IMR-90 (cell line): ENCODE measurements around the gene EEF2K. TPM values are rescaled to one million over a fixed set of nuclear protein-coding genes. Genes with fewer than 3 reads are reported as not detected.

Experiments used
- ATAC-seq: fragments of 200-7000 bp; cut with Tn5 transposase; 2 replicates; pipeline ENCODE4 v1.9.1; 2020; ENCODE audit warnings: low read depth, mild to moderate bottlenecking, moderate library complexity
- BruUV-seq: library from RNA; stranded (reverse); fragments of 400-500 nt; replicated peaks from 2 replicates; lab custom pipeline; 2021; lab: Mats Ljungman, UMichigan
- CTCF ChIA-PET: fragments of 300-600 bp; formaldehyde crosslinking; extraction: SDS; loops from one replicate; lab custom pipeline; 2021; ENCODE audit warnings: antibody characterized with exemption; lab: Yijun Ruan, JAX
- POLR2A ChIA-PET: fragments of 300-600 bp; sonication (Branson Sonifier 250); formaldehyde crosslinking; loops from one replicate; lab custom pipeline; 2022; ENCODE audit warnings: antibody characterized with exemption; ENCODE audit not compliant: unreplicated experiment; lab: Charles Lee
- DNase-seq: peaks from one replicate; pipeline ENCODE4 v3.0.0; 2013
- H2AFZ ChIP-seq: replicated peaks from 2 replicates; pipeline ENCODE3; 2013; ENCODE audit warnings: low read length, mild to moderate bottlenecking; ENCODE audit not compliant: poor library complexity
- H2AK5ac ChIP-seq: 2 replicates; pipeline ENCODE4 v1.6.1; 2013; ENCODE audit warnings: low read depth, low read length, inconsistent platforms
- H2AK9ac ChIP-seq: replicated peaks from 2 replicates; pipeline ENCODE3; 2013; ENCODE audit warnings: mild to moderate bottlenecking, low read depth, low read length, moderate library complexity; ENCODE audit not compliant: poor library complexity
- H2BK120ac ChIP-seq: 2 replicates; pipeline ENCODE4 v1.6.1; 2013; ENCODE audit warnings: low read depth, low read length, inconsistent platforms
- H2BK15ac ChIP-seq: 3 replicates; pipeline ENCODE4 v1.6.1; 2013; ENCODE audit warnings: low read depth, low read length, inconsistent platforms
- H2BK20ac ChIP-seq: 2 replicates; pipeline ENCODE4 v1.6.1; 2013; ENCODE audit warnings: low read depth, mild to moderate bottlenecking, inconsistent platforms, low read length, moderate library complexity
- H2BK5ac ChIP-seq: 2 replicates; pipeline ENCODE4 v1.6.1; 2013; ENCODE audit warnings: mild to moderate bottlenecking, low read depth, low read length, inconsistent platforms; ENCODE audit not compliant: poor library complexity, severe bottlenecking
- H3K14ac ChIP-seq: replicated peaks from 2 replicates; pipeline ENCODE4 v1.6.1; 2013; ENCODE audit warnings: low read depth, low read length, inconsistent platforms
- H3K18ac ChIP-seq: 2 replicates; pipeline ENCODE4 v1.6.1; 2013; ENCODE audit warnings: low read depth, low read length, control low read depth
- H3K23ac ChIP-seq: 2 replicates; pipeline ENCODE4 v1.6.1; 2013; ENCODE audit warnings: low read depth, low read length, inconsistent platforms
- H3K27ac ChIP-seq: 2 replicates; pipeline ENCODE4 v1.5.1; 2013; ENCODE audit warnings: mild to moderate bottlenecking, control low read depth, low read length; ENCODE audit not compliant: insufficient read depth
- H3K27me3 ChIP-seq: 2 replicates; pipeline ENCODE4 v1.6.1; 2013; ENCODE audit warnings: low read length; ENCODE audit not compliant: control insufficient read depth, insufficient read depth
- H3K36me3 ChIP-seq: 2 replicates; pipeline ENCODE4 v1.6.1; 2013; ENCODE audit warnings: low read length, mixed read lengths; ENCODE audit not compliant: control insufficient read depth, insufficient read depth
- H3K4ac ChIP-seq: 2 replicates; pipeline ENCODE4 v1.6.1; 2013; ENCODE audit warnings: low read depth, low read length, inconsistent platforms
- H3K4me1 ChIP-seq: 2 replicates; pipeline ENCODE4 v1.6.1; 2013; ENCODE audit warnings: low read length, mixed read lengths; ENCODE audit not compliant: control insufficient read depth, insufficient read depth
- H3K4me2 ChIP-seq: 2 replicates; pipeline ENCODE4 v1.6.1; 2013; ENCODE audit warnings: low read depth, mild to moderate bottlenecking, control low read depth, low read length, moderate library complexity
- H3K4me3 ChIP-seq: 2 replicates; pipeline ENCODE4 v1.5.1; 2013; ENCODE audit warnings: low read depth, mild to moderate bottlenecking, control low read depth, low read length, moderate library complexity; ENCODE audit not compliant: insufficient read depth
- H3K56ac ChIP-seq: 2 replicates; pipeline ENCODE4 v1.6.1; 2013; ENCODE audit warnings: low read length, inconsistent platforms; ENCODE audit not compliant: insufficient read depth; ENCODE audit errors: extremely low read depth
- H3K79me1 ChIP-seq, 2 experiments: 2 replicates each; pipeline ENCODE4 v1.6.1; 2013; ENCODE audit warnings: low read length in 2 of 2, inconsistent platforms in 1 of 2, low read depth in 1 of 2
- H3K9ac ChIP-seq: 2 replicates; pipeline ENCODE4 v1.6.1; 2013; ENCODE audit warnings: low read depth, low read length, control low read depth
- H3K9me1 ChIP-seq: 2 replicates; pipeline ENCODE4 v1.6.1; 2013; ENCODE audit warnings: low read length, inconsistent platforms; ENCODE audit not compliant: insufficient read depth
- H3K9me3 ChIP-seq: 2 replicates; pipeline ENCODE4 v1.6.1; 2013; ENCODE audit warnings: low read length; ENCODE audit not compliant: control insufficient read depth, insufficient read depth
- H4K20me1 ChIP-seq: 2 replicates; pipeline ENCODE4 v1.6.1; 2013; ENCODE audit warnings: low read length, inconsistent platforms; ENCODE audit not compliant: insufficient read depth
- H4K5ac ChIP-seq: 2 replicates; pipeline ENCODE4 v1.6.1; 2013; ENCODE audit warnings: mild to moderate bottlenecking, low read depth, low read length, control low read depth
- H4K8ac ChIP-seq, 2 experiments: 2 replicates each; pipeline ENCODE4 v1.6.1; 2013; ENCODE audit warnings: low read depth in 2 of 2, low read length in 2 of 2, control low read depth in 1 of 2, inconsistent platforms in 1 of 2
- H4K91ac ChIP-seq: 2 replicates; pipeline ENCODE4 v1.6.1; 2013; ENCODE audit warnings: low read depth, low read length, inconsistent platforms; ENCODE audit not compliant: insufficient read depth
- BHLHE40 ChIP-seq: fragments of 150-350 bp; IDR thresholded peaks from 2 replicates; pipeline ENCODE4 v1.6.1; 2016; ENCODE audit warnings: mild to moderate bottlenecking, low read depth, low read length
- CEBPB ChIP-seq: IDR thresholded peaks from 2 replicates; pipeline ENCODE4 v1.6.1; 2012; ENCODE audit warnings: low read depth, low read length, improper control_type of control experiment
- CHD1 ChIP-seq: IDR thresholded peaks from 2 replicates; pipeline ENCODE4 v1.6.1; 2012; ENCODE audit warnings: low read depth, low read length, improper control_type of control experiment
- CTCF ChIP-seq: conservative IDR thresholded peaks from 2 replicates; pipeline ENCODE4 v1.5.1; 2012; ENCODE audit warnings: mild to moderate bottlenecking, low read depth, low read length, improper control_type of control experiment
- ELK1 ChIP-seq: fragments of 150-350 bp; IDR thresholded peaks from 2 replicates; pipeline ENCODE4 v1.6.1; 2016; ENCODE audit warnings: low read depth, mild to moderate bottlenecking, low read length, moderate library complexity, borderline replicate concordance
- MAFK ChIP-seq: IDR thresholded peaks from 2 replicates; pipeline ENCODE4 v1.6.1; 2012; ENCODE audit warnings: low read depth, low read length, improper control_type of control experiment
- MAZ ChIP-seq: IDR thresholded peaks from 2 replicates; pipeline ENCODE4 v1.6.1; 2012; ENCODE audit warnings: low read depth, mild to moderate bottlenecking, low read length, improper control_type of control experiment, moderate library complexity, borderline replicate concordance
- MXI1 ChIP-seq: IDR thresholded peaks from 2 replicates; pipeline ENCODE4 v1.6.1; 2012; ENCODE audit warnings: low read depth, mild to moderate bottlenecking, low read length, moderate library complexity, borderline replicate concordance
- NFE2L2 ChIP-seq: fragments of 150-350 bp; IDR thresholded peaks from 2 replicates; pipeline ENCODE4 v1.6.1; 2016; ENCODE audit warnings: low read depth, mild to moderate bottlenecking, low read length
- POLR2A ChIP-seq: IDR thresholded peaks from 2 replicates; pipeline ENCODE4 v1.6.1; 2012; ENCODE audit warnings: mild to moderate bottlenecking, low read depth, low read length
- RAD21 ChIP-seq: IDR thresholded peaks from 2 replicates; pipeline ENCODE4 v1.6.1; 2012; ENCODE audit warnings: low read length, improper control_type of control experiment
- RCOR1 ChIP-seq: IDR thresholded peaks from 2 replicates; pipeline ENCODE4 v1.6.1; 2012; ENCODE audit warnings: mild to moderate bottlenecking, low read length, improper control_type of control experiment; ENCODE audit not compliant: insufficient replicate concordance
- RFX5 ChIP-seq: IDR thresholded peaks from 2 replicates; pipeline ENCODE4 v1.8.0; 2012; ENCODE audit warnings: low read depth, mild to moderate bottlenecking, low read length, moderate library complexity
- SMC3 ChIP-seq: fragments of 150-350 bp; IDR thresholded peaks from 2 replicates; pipeline ENCODE4 v1.6.1; 2016; ENCODE audit warnings: low read depth, mild to moderate bottlenecking, antibody characterized with exemption, low read length, moderate library complexity
- USF2 ChIP-seq: fragments of 150-350 bp; IDR thresholded peaks from 2 replicates; pipeline ENCODE4 v1.6.1; 2017; ENCODE audit warnings: mild to moderate bottlenecking, antibody characterized with exemption, low read length, low read depth
- WGBS, 2 experiments: methylation state at CpG; one replicate each; pipeline versions ENCODE4 v1.1.5 to v1.1.7; 2013; ENCODE audit warnings: missing lambda C conversion rate in 2 of 2; ENCODE audit not compliant: insufficient read length in 1 of 2; ENCODE audit errors: extremely low coverage in 2 of 2; 5-methylcytosine and 5-hydroxymethylcytosine counted together
- dilution Hi-C: fragments of 300-500 bp; cut with HindIII; formaldehyde crosslinking; loops from one replicate; pipeline ENCODE4 v1.14.3; 2018; ENCODE audit warnings: low sequenced_read_pairs; ENCODE audit not compliant: unreplicated experiment
- in situ Hi-C: fragments of 300-500 bp; cut with MboI; formaldehyde crosslinking; loops from 3 replicates; pipeline ENCODE4 v1.14.3; 2019; ENCODE audit warnings: low sequenced_read_pairs, inconsistent platforms, mixed read lengths
- intact Hi-C: fragments of 100-400 bp; cut with micrococcal nuclease; formaldehyde crosslinking; loops from 2 replicates; pipeline ENCODE4 v1.10.0; 2022
- polyA plus RNA-seq, 3 experiments: library from polyadenylated mRNA; depleted of rRNA; stranded (reverse); fragments of >200 nt; gene quantifications; 2 replicates each; pipeline ENCODE4 v1.2.3, GENCODE V29; 2012; ENCODE audit warnings: low replicate concordance in 1 of 3
- total RNA-seq: library from RNA; depleted of rRNA; stranded (reverse); fragments of >200 nt; gene quantifications from 2 replicates; pipeline ENCODE4 v1.2.3, GENCODE V29; 2012

The EEF2K gene
- total and polyA plus RNA-seq, 2 of the 4 experiments (the other 2 are of a cell fraction) = 9.7 to 16.5 TPM

- TF ChIP-seq MXI1 (no peak), CHD1 (no peak), MAZ (no peak), RCOR1 (no peak), MAFK (no peak), POLR2A (no peak), NFE2L2 (no peak), RFX5 (no peak), ELK1 (no peak), RAD21 (no peak), CEBPB (no peak), BHLHE40 (no peak), USF2 (no peak), CTCF (no peak), SMC3 (no peak)
- Histone ChIP-seq H3K4ac (no peak overlapping the region), H4K91ac (no peak overlapping the region), H3K18ac (no peak overlapping the region), H3K23ac (no peak overlapping the region), H3K27me3 (peaks cover 29% of the 10 kb centered on the region), H3K4me3 (no peak overlapping the region), H2BK5ac (no peak overlapping the region), H2AK9ac (no peak overlapping the region), H4K5ac (no peak overlapping the region), H2BK20ac (no peak overlapping the region), H2AK5ac (no peak overlapping the region), H2AFZ (no peak overlapping the region), H3K14ac (no peak overlapping the region), H3K4me2 (no peak overlapping the region), H3K36me3 (no peaks in the 10 kb centered on the region), H4K8ac (no peak overlapping the region), H2BK15ac (no peak overlapping the region), H3K79me1 (no peaks in the 10 kb centered on the region), H3K9me1 (no peaks in the 10 kb centered on the region), H4K20me1 (no peaks in the 10 kb centered on the region), H3K4me1 (no peaks in the 10 kb centered on the region), H3K56ac (no peak overlapping the region), H3K9me3 (no peaks in the 10 kb centered on the region), H3K9ac (no peak overlapping the region), H3K27ac (no peak overlapping the region), H2BK120ac (no peak overlapping the region)
- in situ Hi-C loops (no loop called here), intact Hi-C loops (no loop called here), dilution Hi-C loops (no loop called here)
- WGBS, 2 experiments = 67% methylated on average over 1 of the region's 6 CpGs; no CpG with 5 or more reads in 1 of the 2 experiments
- POLR2A ChIA-PET = no interaction called here
- DNase-seq (no peak), ATAC-seq (no peak)
- no TSS peak for BruUV-seq
- CTCF ChIA-PET = no interaction called here
Measured at GRCh38 chr16:22163806-22164205, 42.3 kb upstream of the EEF2K start.
